GM18505 (cell line): ENCODE measurements around the gene CRHR2.
"Not testable (repeated sequence)": the region's sequence is repeated elsewhere in the genome, so short reads cannot be mapped to it uniquely, and the experiment has no call there.

Experiments used
- ATAC-seq: cut with Tn5 transposase; IDR thresholded peaks from one replicate; pipeline ENCODE4 v1.9.1; 2021; ENCODE audit not compliant: unreplicated experiment
- POLR2A ChIP-seq: IDR thresholded peaks from 4 replicates; pipeline ENCODE4 v1.6.1; 2011; ENCODE audit warnings: borderline replicate concordance; ENCODE audit not compliant: insufficient read depth, insufficient read length; ENCODE audit errors: extremely low read depth

Gene CRHR2

GRCh38 chr7:30682212-30683083 lies at the start of gene CRHR2:
Gene CRHR2 (minus strand): TSS chr7:30682456. CDS start chr7:30682280, 176 bp downstream.
- no peak for ATAC-seq

GRCh38 chr7:30731581-30731980 lies 49.3 kb upstream of the CRHR2 start:
- ATAC-seq: no peak
- no peak for TF ChIP-seq POLR2A

More at GRCh38 chr7:30682212-30683083, at the start of gene CRHR2:
- TF ChIP-seq POLR2A: no peak

GRCh38 chr7:30730996-30731395 lies 48.7 kb upstream of the CRHR2 start:
- no peak for TF ChIP-seq POLR2A
- ATAC-seq: no peak

GRCh38 chr7:30730097-30730496 lies 47.8 kb upstream of the CRHR2 start:
- no peak for ATAC-seq
- no peak for TF ChIP-seq POLR2A

- no peak for ATAC-seq
- TF ChIP-seq POLR2A: no peak
Observed at GRCh38 chr7:30729642-30730041, 47.4 kb upstream of the CRHR2 start.

- TF ChIP-seq POLR2A: no peak
- ATAC-seq: no peak
Observed at GRCh38 chr7:30728591-30729100, 46.4 kb upstream of the CRHR2 start.

GRCh38 chr7:30727061-30727945 lies 45.0 kb upstream of the CRHR2 start:
- no peak for TF ChIP-seq POLR2A
- peak; percentile 72 for ATAC-seq

GRCh38 chr7:30726296-30727006 lies 44.2 kb upstream of the CRHR2 start:
- ATAC-seq: no peak
- TF ChIP-seq POLR2A: no peak

- TF ChIP-seq POLR2A: no peak
- ATAC-seq: no peak
Observed at GRCh38 chr7:30723776-30724175, 41.5 kb upstream of the CRHR2 start.

- ATAC-seq: no peak
- TF ChIP-seq POLR2A: no peak
Observed at GRCh38 chr7:30722671-30723070, 40.4 kb upstream of the CRHR2 start.

GRCh38 chr7:30722187-30722586 lies 39.9 kb upstream of the CRHR2 start:
- no peak for ATAC-seq
- no peak for TF ChIP-seq POLR2A

GRCh38 chr7:30721211-30721610 lies 39.0 kb upstream of the CRHR2 start:
- ATAC-seq: no peak
- TF ChIP-seq POLR2A: no peak

GRCh38 chr7:30719434-30719833 lies 37.2 kb upstream of the CRHR2 start:
- ATAC-seq: not testable (repeated sequence)
